Mucosa of descending colon (tissue), 3 donors: ENCODE data around the gene GRXCR2. TPM values are rescaled to one million over a fixed set of nuclear protein-coding genes. Genes with fewer than 3 reads are reported as not detected.
A peak's percentile ranks its signal among the peaks of the same experiment; 100 is the strongest.
"Not testable (repeated sequence)": the region's sequence is repeated elsewhere in the genome, so short reads cannot be mapped to it uniquely, and the experiment has no call there.

Experiments used
- ATAC-seq: fragments of 200-7000 bp; cut with Tn5 transposase; one replicate; pipeline ENCODE4 v1.9.1; 2020; ENCODE audit warnings: mild to moderate bottlenecking, moderate library complexity
- DNase-seq, 3 donors: peaks; one replicate each; pipeline ENCODE4 v3.0.0-alpha.2; 2020
- H3K36me3 ChIP-seq: fragments of 200-600 bp; one replicate; pipeline ENCODE4 v1.8.0; 2021; ENCODE audit warnings: low read depth, mild to moderate bottlenecking
- H3K4me1 ChIP-seq: fragments of 200-600 bp; one replicate; pipeline ENCODE4 v1.8.0; 2021; ENCODE audit warnings: low read depth, mild to moderate bottlenecking
- H3K4me3 ChIP-seq: fragments of 200-600 bp; one replicate; pipeline ENCODE4 v1.8.0; 2021; ENCODE audit warnings: mild to moderate bottlenecking
- H3K9me3 ChIP-seq: fragments of 200-600 bp; one replicate; pipeline ENCODE4 v1.8.0; 2021; ENCODE audit warnings: mild to moderate bottlenecking
- intact Hi-C, 2 donors: fragments of 100-400 bp; cut with DNase I in 1 of 2; cut with micrococcal nuclease in 1 of 2; formaldehyde crosslinking; loops; one replicate each; pipeline versions ENCODE4 v1.11.0 to v1.11.1; 2022; cut with DNase I, micrococcal nuclease
- total RNA-seq, 3 donors: library from RNA; stranded (reverse); fragmentation: NEBNext Ultra II Directional in 2 of 3; extraction: Animal tissue kit (Norgen Biotek cat#: 25700) in 2 of 3; gene quantifications; one replicate each; pipeline versions ENCODE4 v1.2.1 to v1.2.4, GENCODE V29; 2021 to 2023
- TF ChIP-seq, protein P1 (sequence below): fragments of 200-600 bp; IDR thresholded peaks from one replicate; pipeline ENCODE4 v1.8.0; 2022; ENCODE audit warnings: antibody characterized with exemption, mild to moderate bottlenecking
- donor health status: DM: no; HTN: no; CAD: no; lungs with moderate emphysema.
- donor health status: DM: no; HTN: no; CAD: no.
- donor health status: DM: no; HTN: yes; CAD: no.

The GRXCR2 gene
- total RNA-seq, 3 donors from 2014 or later, result not detected

DNA sequence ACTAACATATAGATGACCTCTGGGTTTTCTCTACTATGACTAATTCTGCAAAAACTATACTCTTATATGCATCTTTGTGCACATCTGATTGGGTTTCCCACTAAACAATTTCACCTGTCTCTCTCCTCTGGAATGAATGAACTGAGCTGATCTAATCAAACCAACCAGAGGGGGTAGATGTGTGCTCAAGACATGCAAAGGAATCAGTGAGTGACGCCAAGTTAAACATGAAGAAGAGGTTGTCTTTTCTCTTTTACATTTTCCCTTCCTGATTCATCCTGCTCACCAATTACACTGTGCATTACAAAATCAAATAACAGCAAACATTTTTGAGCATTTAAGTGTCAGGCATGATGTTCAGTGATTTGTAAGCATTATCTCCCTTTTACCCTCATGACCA lies 29.6 kb upstream of the GRXCR2 start:
- no peaks in the 10 kb centered on the region for H3K4me1 ChIP-seq
- H3K4me3 ChIP-seq, result no peak overlapping the region
- ATAC-seq, result no peak
- intact Hi-C loops, result no loop called here
- DNase-seq, result no peak
- H3K36me3 ChIP-seq, result no peaks in the 10 kb centered on the region
- no peaks in the 10 kb centered on the region for H3K9me3 ChIP-seq
- TF ChIP-seq, protein P1, sequence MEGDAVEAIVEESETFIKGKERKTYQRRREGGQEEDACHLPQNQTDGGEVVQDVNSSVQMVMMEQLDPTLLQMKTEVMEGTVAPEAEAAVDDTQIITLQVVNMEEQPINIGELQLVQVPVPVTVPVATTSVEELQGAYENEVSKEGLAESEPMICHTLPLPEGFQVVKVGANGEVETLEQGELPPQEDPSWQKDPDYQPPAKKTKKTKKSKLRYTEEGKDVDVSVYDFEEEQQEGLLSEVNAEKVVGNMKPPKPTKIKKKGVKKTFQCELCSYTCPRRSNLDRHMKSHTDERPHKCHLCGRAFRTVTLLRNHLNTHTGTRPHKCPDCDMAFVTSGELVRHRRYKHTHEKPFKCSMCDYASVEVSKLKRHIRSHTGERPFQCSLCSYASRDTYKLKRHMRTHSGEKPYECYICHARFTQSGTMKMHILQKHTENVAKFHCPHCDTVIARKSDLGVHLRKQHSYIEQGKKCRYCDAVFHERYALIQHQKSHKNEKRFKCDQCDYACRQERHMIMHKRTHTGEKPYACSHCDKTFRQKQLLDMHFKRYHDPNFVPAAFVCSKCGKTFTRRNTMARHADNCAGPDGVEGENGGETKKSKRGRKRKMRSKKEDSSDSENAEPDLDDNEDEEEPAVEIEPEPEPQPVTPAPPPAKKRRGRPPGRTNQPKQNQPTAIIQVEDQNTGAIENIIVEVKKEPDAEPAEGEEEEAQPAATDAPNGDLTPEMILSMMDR, result no peak

DNA sequence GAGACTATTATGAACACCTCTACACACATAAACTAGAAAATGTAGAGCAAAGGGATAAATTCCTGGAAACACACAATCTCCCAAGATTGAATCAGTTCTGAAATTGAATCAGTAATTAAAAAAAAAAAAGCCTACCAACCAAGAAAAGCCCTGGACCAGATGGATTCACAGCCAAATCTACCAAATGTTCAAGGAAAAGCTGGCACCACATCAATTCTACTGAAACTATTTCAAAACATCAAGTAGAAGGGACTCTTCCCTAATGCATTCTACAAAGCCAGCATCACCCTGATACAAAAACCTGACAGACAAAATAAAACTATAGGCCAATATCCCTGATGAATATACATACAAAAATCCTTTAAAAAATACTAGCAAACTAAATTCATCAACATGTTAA lies 25.4 kb upstream of the GRXCR2 start:
- intact Hi-C loops, result no loop called here
- no peak overlapping the region for H3K4me3 ChIP-seq
- ATAC-seq (no peak), DNase-seq (no peak)
- H3K4me1 ChIP-seq, result no peaks in the 10 kb centered on the region
- no peaks in the 10 kb centered on the region for H3K36me3 ChIP-seq
- H3K9me3 ChIP-seq, result no peaks in the 10 kb centered on the region
- TF ChIP-seq, protein P1, result no peak

DNA sequence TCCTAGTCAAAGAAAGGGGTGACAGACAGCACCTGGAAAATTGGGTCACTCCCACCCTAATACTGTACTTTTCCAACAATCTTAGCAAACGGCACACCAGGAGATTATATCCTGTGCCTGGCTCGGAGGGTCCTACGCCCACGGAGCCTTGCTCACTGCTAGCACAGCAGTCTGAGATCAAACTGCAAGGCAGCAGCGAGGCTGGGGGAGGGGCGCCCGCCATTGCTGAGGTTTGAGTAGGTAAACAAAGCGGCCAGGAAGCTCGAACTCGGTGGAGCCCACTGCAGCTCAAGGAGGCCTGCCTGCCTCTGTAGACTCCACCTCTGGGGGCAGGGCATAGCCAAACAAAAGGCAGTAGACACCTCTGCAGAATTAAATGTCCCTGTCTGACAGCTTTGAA lies 18.6 kb upstream of the GRXCR2 start:
- H3K9me3 ChIP-seq, H3K36me3 ChIP-seq, intact Hi-C loops, ATAC-seq, H3K4me1 ChIP-seq, H3K4me3 ChIP-seq, DNase-seq: not testable (repeated sequence)

DNA sequence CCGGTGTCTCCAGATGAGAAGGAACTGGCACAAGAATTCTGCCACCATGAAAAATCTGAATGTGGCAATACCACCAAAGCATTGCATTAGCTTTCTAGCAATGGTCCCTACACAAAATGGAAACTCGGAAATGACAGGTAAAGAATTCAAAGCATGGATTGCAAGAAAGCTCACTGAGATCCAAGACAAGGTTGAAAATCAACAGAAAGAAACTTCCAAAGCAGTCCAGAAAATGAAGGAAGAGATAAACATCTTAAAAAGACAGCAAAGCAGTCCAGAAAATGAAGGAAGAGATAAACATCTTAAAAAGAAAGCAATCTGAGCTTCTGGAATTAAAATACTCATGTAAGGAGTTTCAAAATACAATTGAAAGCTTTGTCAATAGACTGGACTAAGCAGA lies 16.8 kb upstream of the GRXCR2 start:
- no peaks in the 10 kb centered on the region for H3K9me3 ChIP-seq
- no peak for DNase-seq
- intact Hi-C loops, result loop anchor here in 1 of 2 donors (5.0 kb wide), 1 partner anchor 62 kb away; no protein-coding TSS in a partner anchor
- no peaks in the 10 kb centered on the region for H3K36me3 ChIP-seq
- H3K4me1 ChIP-seq, result no peaks in the 10 kb centered on the region
- no peak overlapping the region for H3K4me3 ChIP-seq
- TF ChIP-seq, protein P1, result no peak
- no peak for ATAC-seq

DNA sequence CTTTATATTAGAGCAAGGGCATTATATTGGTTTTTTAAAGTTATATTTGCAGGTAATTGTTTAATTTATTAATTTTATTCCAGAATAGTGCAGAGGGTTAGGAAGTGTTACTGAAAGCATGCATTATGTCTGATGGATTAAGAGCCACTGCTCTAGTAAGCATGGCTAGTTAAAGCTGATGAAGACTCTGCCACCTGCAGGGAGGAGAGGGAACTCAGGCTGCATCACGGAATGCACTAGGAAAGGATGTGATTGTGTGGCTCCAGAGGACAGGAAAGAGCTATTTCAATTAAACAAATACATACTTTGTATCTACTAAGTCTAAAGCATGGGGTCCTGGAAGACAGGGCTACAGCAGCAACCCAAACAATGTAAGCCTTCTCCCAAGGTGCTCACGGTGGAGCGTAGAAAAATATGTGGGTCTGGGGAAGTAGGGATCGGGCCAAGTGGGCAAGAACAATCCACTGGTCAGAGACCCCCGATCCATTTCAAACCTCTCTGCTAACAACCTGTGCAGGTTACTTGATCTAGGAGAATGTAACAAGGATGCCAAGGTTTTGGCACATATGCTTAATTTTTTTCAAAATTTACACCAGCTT lies 15.3 kb upstream of the GRXCR2 start:
- intact Hi-C loops, result loop anchor here in 1 of 2 donors (5.0 kb wide), 1 partner anchor 61 kb away; no protein-coding TSS in a partner anchor
- no peak overlapping the region for H3K4me3 ChIP-seq
- ATAC-seq, result peak; percentile 98
- TF ChIP-seq, protein P1, result peak; percentile 68
- no peaks in the 10 kb centered on the region for H3K4me1 ChIP-seq
- no peaks in the 10 kb centered on the region for H3K36me3 ChIP-seq
- no peaks in the 10 kb centered on the region for H3K9me3 ChIP-seq
- DNase-seq, result peak in 2 of 3 donors; percentile 76 to 89

DNA sequence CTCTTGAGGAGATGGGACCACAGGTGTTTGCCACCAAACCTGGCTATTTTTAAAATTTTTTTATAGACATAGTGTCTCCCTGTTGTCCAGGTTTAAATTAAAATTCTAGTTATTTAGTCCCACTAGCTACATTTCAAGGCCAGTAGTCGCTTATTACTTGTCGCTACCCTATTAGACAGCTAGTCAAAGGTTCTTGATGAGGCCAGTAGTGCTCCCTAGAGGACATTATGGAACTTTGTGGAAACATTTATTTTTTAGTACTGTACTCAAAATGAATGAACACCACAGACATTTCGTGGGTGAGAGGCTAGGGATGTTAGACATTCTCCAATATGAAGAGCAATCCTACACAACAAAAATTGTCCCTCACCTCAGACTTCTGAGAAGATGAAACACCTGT lies 14.4 kb upstream of the GRXCR2 start:
- DNase-seq (no peak), ATAC-seq (peak; percentile 76)
- H3K36me3 ChIP-seq, result no peaks in the 10 kb centered on the region
- no peaks in the 10 kb centered on the region for H3K4me1 ChIP-seq
- H3K9me3 ChIP-seq, result no peaks in the 10 kb centered on the region
- H3K4me3 ChIP-seq, result no peak overlapping the region
- intact Hi-C loops, result loop anchor here in 1 of 2 donors (5.0 kb wide), 1 partner anchor 60 kb away; no protein-coding TSS in a partner anchor
- TF ChIP-seq, protein P1, result no peak
